ENCODE results near the gene NNAT.

Gene NNAT

GRCh38 chr20:37526839-37527637 lies 6.0 kb downstream of the NNAT start:
- Histone ChIP-seq H3K9ac (ENCODE audit: low read length) (peak overlapping the region; percentile 97), H3K4me1 (ENCODE audit: control insufficient read depth, insufficient read depth, low read length) (peaks cover 34% of the 10 kb centered on the region), H3K4me3 (ENCODE audit: low read length) (peak overlapping the region; percentile 88), H3K36me3 (ENCODE audit: control insufficient read depth, insufficient read depth, low read length, severe bottlenecking) (no peaks in the 10 kb centered on the region), H3K9me3 (ENCODE audit: control insufficient read depth, low read length) (no peaks in the 10 kb centered on the region), H3K27me3 (replicated peaks; ENCODE audit: control insufficient read depth, insufficient read depth, low read length) (no peaks in the 10 kb centered on the region)
- peak; percentile 73 for DNase-seq (ENCODE audit: low read depth)

GRCh38 chr20:37527638-37528445 lies 6.8 kb downstream of the NNAT start, which contains the start of gene BLCAP:
TSS of gene BLCAP (minus strand) at chr20:37527876. CDS start at chr20:37519174, 8,702 bp downstream.
- Histone ChIP-seq H3K4me3 (ENCODE audit: low read length) (peak within 1 kb of the TSS; percentile 88), H3K27me3 (replicated peaks; ENCODE audit: control insufficient read depth, insufficient read depth, low read length) (no peaks in the 10 kb centered on the region), H3K36me3 (ENCODE audit: control insufficient read depth, insufficient read depth, low read length, severe bottlenecking) (no peaks in the 10 kb centered on the region), H3K9ac (ENCODE audit: low read length) (peak within 1 kb of the TSS; percentile 97), H3K4me1 (ENCODE audit: control insufficient read depth, insufficient read depth, low read length) (peaks cover 34% of the 10 kb centered on the region), H3K9me3 (ENCODE audit: control insufficient read depth, low read length) (no peaks in the 10 kb centered on the region)
- DNase-seq (ENCODE audit: low read depth), result peak; percentile 95

GRCh38 chr20:37528446-37529213 lies 7.6 kb downstream of the NNAT start:
- Histone ChIP-seq H3K9ac (ENCODE audit: low read length) (peak overlapping the region; percentile 97), H3K27me3 (replicated peaks; ENCODE audit: control insufficient read depth, insufficient read depth, low read length) (no peaks in the 10 kb centered on the region), H3K4me1 (ENCODE audit: control insufficient read depth, insufficient read depth, low read length) (peaks cover 33% of the 10 kb centered on the region), H3K36me3 (ENCODE audit: control insufficient read depth, insufficient read depth, low read length, severe bottlenecking) (no peaks in the 10 kb centered on the region), H3K9me3 (ENCODE audit: control insufficient read depth, low read length) (no peaks in the 10 kb centered on the region), H3K4me3 (ENCODE audit: low read length) (peak overlapping the region; percentile 88)
- no peak for DNase-seq (ENCODE audit: low read depth)

- peaks cover 27% of the 10 kb centered on the region for H3K4me1 ChIP-seq (ENCODE audit: control insufficient read depth, insufficient read depth, low read length)
- DNase-seq (ENCODE audit: low read depth), result no peak
- no peaks in the 10 kb centered on the region for H3K27me3 ChIP-seq (replicated peaks; ENCODE audit: control insufficient read depth, insufficient read depth, low read length)
- H3K36me3 ChIP-seq (ENCODE audit: control insufficient read depth, insufficient read depth, low read length, severe bottlenecking), result no peaks in the 10 kb centered on the region
- H3K4me3 ChIP-seq (ENCODE audit: low read length), result no peak overlapping the region
- H3K9ac ChIP-seq (ENCODE audit: low read length), result no peak overlapping the region
- H3K9me3 ChIP-seq (ENCODE audit: control insufficient read depth, low read length), result no peaks in the 10 kb centered on the region
Measured at GRCh38 chr20:37529214-37529967, 8.3 kb downstream of the NNAT start.

- no peak for DNase-seq (ENCODE audit: low read depth)
- Histone ChIP-seq H3K36me3 (ENCODE audit: control insufficient read depth, insufficient read depth, low read length, severe bottlenecking) (no peaks in the 10 kb centered on the region), H3K4me1 (ENCODE audit: control insufficient read depth, insufficient read depth, low read length) (peaks cover 22% of the 10 kb centered on the region), H3K9me3 (ENCODE audit: control insufficient read depth, low read length) (no peaks in the 10 kb centered on the region), H3K4me3 (ENCODE audit: low read length) (no peak overlapping the region), H3K9ac (ENCODE audit: low read length) (no peak overlapping the region), H3K27me3 (replicated peaks; ENCODE audit: control insufficient read depth, insufficient read depth, low read length) (no peaks in the 10 kb centered on the region)
Measured at GRCh38 chr20:37529968-37530600, 9.0 kb downstream of the NNAT start.

- Histone ChIP-seq H3K9ac (ENCODE audit: low read length) (no peak overlapping the region), H3K27me3 (replicated peaks; ENCODE audit: control insufficient read depth, insufficient read depth, low read length) (no peaks in the 10 kb centered on the region), H3K36me3 (ENCODE audit: control insufficient read depth, insufficient read depth, low read length, severe bottlenecking) (no peaks in the 10 kb centered on the region), H3K9me3 (ENCODE audit: control insufficient read depth, low read length) (no peaks in the 10 kb centered on the region), H3K4me1 (ENCODE audit: control insufficient read depth, insufficient read depth, low read length) (peaks cover 16% of the 10 kb centered on the region), H3K4me3 (ENCODE audit: low read length) (no peak overlapping the region)
- DNase-seq (ENCODE audit: low read depth), result no peak
Measured at GRCh38 chr20:37530696-37531095, 9.6 kb downstream of the NNAT start.

- Histone ChIP-seq H3K36me3 (ENCODE audit: control insufficient read depth, insufficient read depth, low read length, severe bottlenecking) (no peaks in the 10 kb centered on the region), H3K27me3 (replicated peaks; ENCODE audit: control insufficient read depth, insufficient read depth, low read length) (no peaks in the 10 kb centered on the region), H3K4me1 (ENCODE audit: control insufficient read depth, insufficient read depth, low read length) (peaks cover 12% of the 10 kb centered on the region), H3K4me3 (ENCODE audit: low read length) (no peak overlapping the region), H3K9me3 (ENCODE audit: control insufficient read depth, low read length) (no peaks in the 10 kb centered on the region), H3K9ac (ENCODE audit: low read length) (no peak overlapping the region)
- DNase-seq (ENCODE audit: low read depth), result no peak
Measured at GRCh38 chr20:37531856-37532255, 10.8 kb downstream of the NNAT start.

GRCh38 chr20:37533154-37533715 lies 12.2 kb downstream of the NNAT start:
- no peak overlapping the region for H3K9ac ChIP-seq (ENCODE audit: low read length)
- DNase-seq (ENCODE audit: low read depth), result no peak
- no peaks in the 10 kb centered on the region for H3K9me3 ChIP-seq (ENCODE audit: control insufficient read depth, low read length)
- H3K4me3 ChIP-seq (ENCODE audit: low read length), result no peak overlapping the region
- peaks cover 11% of the 10 kb centered on the region for H3K4me1 ChIP-seq (ENCODE audit: control insufficient read depth, insufficient read depth, low read length)
- peaks cover 6% of the 10 kb centered on the region for H3K27me3 ChIP-seq (replicated peaks; ENCODE audit: control insufficient read depth, insufficient read depth, low read length)
- no peaks in the 10 kb centered on the region for H3K36me3 ChIP-seq (ENCODE audit: control insufficient read depth, insufficient read depth, low read length, severe bottlenecking)

GRCh38 chr20:37534401-37535157 lies 13.5 kb downstream of the NNAT start:
- DNase-seq (ENCODE audit: low read depth), result peak; percentile 91
- Histone ChIP-seq H3K9ac (ENCODE audit: low read length) (no peak overlapping the region), H3K9me3 (ENCODE audit: control insufficient read depth, low read length) (no peaks in the 10 kb centered on the region), H3K4me3 (ENCODE audit: low read length) (no peak overlapping the region), H3K4me1 (ENCODE audit: control insufficient read depth, insufficient read depth, low read length) (peaks cover 3% of the 10 kb centered on the region), H3K27me3 (replicated peaks; ENCODE audit: control insufficient read depth, insufficient read depth, low read length) (peaks cover 8% of the 10 kb centered on the region), H3K36me3 (ENCODE audit: control insufficient read depth, insufficient read depth, low read length, severe bottlenecking) (no peaks in the 10 kb centered on the region)

Measured in adipocyte (in vitro differentiated cells).